Ishikawa (cell line): ENCODE measurements around the gene ADAM30.
A peak's percentile ranks its signal among the peaks of the same experiment; 100 is the strongest.

Source experiments
- CEBPB ChIP-seq: IDR thresholded peaks from 2 replicates; pipeline ENCODE4 v1.6.1; 2012
- CREB1 ChIP-seq: IDR thresholded peaks from 2 replicates; pipeline ENCODE4 v1.6.1; 2012; ENCODE audit warnings: low read depth
- EGR1 ChIP-seq: IDR thresholded peaks from 2 replicates; pipeline ENCODE4 v1.6.1; 2012
- EP300 ChIP-seq: IDR thresholded peaks from 2 replicates; pipeline ENCODE4 v1.6.1; 2012; ENCODE audit warnings: borderline replicate concordance
- FOXM1 ChIP-seq: IDR thresholded peaks from 2 replicates; pipeline ENCODE4 v1.6.1; 2012; ENCODE audit warnings: low read depth, borderline replicate concordance
- NFIC ChIP-seq: IDR thresholded peaks from 2 replicates; pipeline ENCODE4 v1.6.1; 2012
- RAD21 ChIP-seq: IDR thresholded peaks from 2 replicates; pipeline ENCODE4 v1.6.1; 2012; ENCODE audit warnings: low read depth
- REST ChIP-seq: IDR thresholded peaks from 2 replicates; pipeline ENCODE4 v1.6.1; 2012; ENCODE audit warnings: low read depth, mild to moderate bottlenecking
- TAF1 ChIP-seq: IDR thresholded peaks from 2 replicates; pipeline ENCODE4 v1.6.1; 2012; ENCODE audit warnings: low read depth, mild to moderate bottlenecking
- TCF12 ChIP-seq: IDR thresholded peaks from 2 replicates; pipeline ENCODE4 v1.6.1; 2012; ENCODE audit warnings: low read depth
- TEAD4 ChIP-seq: IDR thresholded peaks from 2 replicates; pipeline ENCODE4 v1.6.1; 2012
- YY1 ChIP-seq: IDR thresholded peaks from 2 replicates; pipeline ENCODE4 v1.6.1; 2012; ENCODE audit warnings: low read depth
- ZBTB7A ChIP-seq: IDR thresholded peaks from 2 replicates; pipeline ENCODE4 v1.6.1; 2012; ENCODE audit warnings: low read depth
- TF ChIP-seq, protein P1 (sequence below): IDR thresholded peaks from 2 replicates; pipeline ENCODE4 v1.6.1; 2012
- TF ChIP-seq, protein P2 (sequence below): IDR thresholded peaks from 2 replicates; pipeline ENCODE4 v1.6.1; 2012

Gene ADAM30

GRCh38 chr1:119879510-119880434 is 16.5 kb downstream of the ADAM30 start:
- no peak for TF ChIP-seq NFIC

DNA sequence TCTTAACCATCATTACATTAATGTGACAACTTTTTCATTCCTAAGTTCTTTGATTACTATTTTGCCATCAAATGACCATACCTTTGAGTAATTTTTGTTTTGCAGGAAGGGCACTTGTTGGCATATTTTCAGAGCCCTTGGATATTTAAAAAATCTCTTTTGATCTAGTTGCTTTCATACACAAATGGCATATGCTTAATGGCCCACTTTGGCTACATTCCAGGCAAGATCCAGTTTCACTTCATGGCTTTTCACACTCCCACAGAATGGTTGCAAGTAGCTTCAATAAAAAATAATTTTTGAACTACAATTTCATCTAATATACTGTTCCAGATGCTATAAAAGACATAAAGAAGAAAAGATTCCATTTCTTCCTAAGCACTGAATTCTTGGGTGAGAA is 18.1 kb downstream of the ADAM30 start:
- TF ChIP-seq NFIC (peak; percentile 45), TCF12 (no peak)

- TF ChIP-seq, protein P1, sequence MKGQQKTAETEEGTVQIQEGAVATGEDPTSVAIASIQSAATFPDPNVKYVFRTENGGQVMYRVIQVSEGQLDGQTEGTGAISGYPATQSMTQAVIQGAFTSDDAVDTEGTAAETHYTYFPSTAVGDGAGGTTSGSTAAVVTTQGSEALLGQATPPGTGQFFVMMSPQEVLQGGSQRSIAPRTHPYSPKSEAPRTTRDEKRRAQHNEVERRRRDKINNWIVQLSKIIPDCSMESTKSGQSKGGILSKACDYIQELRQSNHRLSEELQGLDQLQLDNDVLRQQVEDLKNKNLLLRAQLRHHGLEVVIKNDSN, result no peak
- no peak for TF ChIP-seq FOXM1
- TF ChIP-seq, protein P2, sequence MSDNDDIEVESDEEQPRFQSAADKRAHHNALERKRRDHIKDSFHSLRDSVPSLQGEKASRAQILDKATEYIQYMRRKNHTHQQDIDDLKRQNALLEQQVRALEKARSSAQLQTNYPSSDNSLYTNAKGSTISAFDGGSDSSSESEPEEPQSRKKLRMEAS, result no peak
- no peak for TF ChIP-seq CEBPB
- TF ChIP-seq TEAD4, result no peak
- no peak for TF ChIP-seq REST
- no peak for TF ChIP-seq YY1
- TF ChIP-seq NFIC, result no peak
- TF ChIP-seq TCF12, result no peak
- no peak for TF ChIP-seq TAF1
- TF ChIP-seq CREB1, result no peak
- TF ChIP-seq EP300, result no peak
- no peak for TF ChIP-seq RAD21
- no peak for TF ChIP-seq ZBTB7A
- no peak for TF ChIP-seq EGR1
Measured at GRCh38 chr1:119874186-119874585, 22.1 kb downstream of the ADAM30 start.

- no peak for TF ChIP-seq CREB1
- TF ChIP-seq NFIC, result no peak
- no peak for TF ChIP-seq EP300
Measured at GRCh38 chr1:119873135-119874015, 22.9 kb downstream of the ADAM30 start.

DNA sequence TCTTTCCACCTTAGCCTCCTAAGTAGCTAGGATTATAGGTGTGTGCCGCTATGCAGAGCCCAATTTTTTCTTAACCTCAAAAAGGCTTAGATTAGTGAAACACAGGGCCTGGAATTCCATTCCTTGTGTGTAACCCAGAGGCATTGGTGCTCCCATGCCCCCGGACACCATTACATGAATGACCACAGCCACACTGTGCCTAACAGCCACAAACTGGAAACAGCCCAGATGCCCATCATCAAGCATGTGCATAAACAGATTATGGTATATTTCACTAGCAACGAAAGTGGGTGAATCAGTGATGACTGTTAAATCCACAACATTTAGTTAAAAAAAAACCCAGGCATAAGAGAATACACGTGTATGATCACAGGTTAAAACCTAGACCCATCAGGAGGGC is 24.4 kb downstream of the ADAM30 start:
- TF ChIP-seq CEBPB, result no peak
- TF ChIP-seq CREB1, result no peak
- TF ChIP-seq, protein P2, result no peak
- TF ChIP-seq NFIC, result no peak
- no peak for TF ChIP-seq TEAD4
- no peak for TF ChIP-seq EGR1
- TF ChIP-seq EP300, result no peak
- no peak for TF ChIP-seq TAF1
- TF ChIP-seq, protein P1, result no peak
- no peak for TF ChIP-seq RAD21
- TF ChIP-seq TCF12, result no peak

DNA sequence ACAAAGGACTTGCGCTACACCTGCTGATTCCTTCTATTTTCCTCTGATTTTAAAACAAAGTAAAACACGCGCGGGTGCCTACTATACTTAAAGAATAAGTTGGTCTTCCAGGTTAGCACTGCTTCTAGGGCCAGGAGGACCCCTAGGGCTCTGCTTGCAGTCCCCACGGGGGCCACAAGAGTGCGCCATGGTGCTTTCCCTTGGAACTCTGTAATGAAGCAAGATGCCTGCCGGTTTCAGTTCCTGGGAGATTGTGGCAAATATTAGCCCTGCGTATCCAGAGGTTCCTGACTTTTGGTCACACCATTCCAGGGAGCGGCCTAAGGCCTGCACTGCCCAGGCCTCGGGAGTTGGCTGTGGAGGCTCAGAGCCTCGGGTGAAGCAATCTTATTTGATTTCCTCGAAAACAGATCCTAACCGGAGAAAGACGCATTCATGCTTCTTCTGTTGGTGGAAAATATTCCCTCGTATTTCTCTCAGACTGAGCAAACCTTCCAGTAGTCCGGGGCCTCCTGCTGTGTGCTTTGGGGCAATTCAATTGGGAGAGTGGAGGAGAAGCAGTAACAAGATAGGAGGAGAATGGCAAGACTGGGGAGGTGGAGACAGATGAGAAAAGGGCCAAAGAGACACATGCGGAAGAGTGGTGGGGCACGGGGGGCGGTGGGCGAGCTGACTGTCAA is 25.3 kb downstream of the ADAM30 start:
- peak; percentile 94 for TF ChIP-seq RAD21
- 0 out of 2 replicates have a peak, but pooled peaks have one; percentile 46 for TF ChIP-seq YY1
- TF ChIP-seq, protein P2, result no peak
- peak; percentile 61; the same call in 1 of the 2 replicates for TF ChIP-seq CEBPB
- no peak for TF ChIP-seq EP300

DNA sequence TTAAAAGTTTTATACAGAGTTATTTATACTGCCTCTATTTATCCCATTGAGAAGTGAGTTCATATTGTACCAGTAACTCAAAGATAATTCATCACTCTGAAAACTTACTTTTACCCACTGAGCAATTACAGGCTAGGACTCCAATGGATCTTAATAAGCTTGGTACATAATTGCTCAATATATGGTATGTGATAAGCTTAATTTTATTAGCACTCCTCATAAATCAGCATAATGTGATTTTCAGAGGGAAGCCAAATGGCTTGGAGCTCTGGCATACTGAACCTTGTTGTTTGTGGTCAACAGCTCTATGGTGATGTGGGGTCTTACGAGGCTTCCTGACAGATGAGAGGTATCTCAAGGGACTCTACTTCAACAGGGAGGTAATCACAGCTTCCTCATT is 26.3 kb downstream of the ADAM30 start:
- TF ChIP-seq REST (no peak), FOXM1 (no peak), ZBTB7A (no peak), TCF12 (no peak), EGR1 (no peak), YY1 (no peak), NFIC (no peak), EP300 (no peak), CREB1 (no peak), CEBPB (no peak), TEAD4 (no peak), TAF1 (no peak)
- TF ChIP-seq, protein P1, result no peak
- TF ChIP-seq, protein P2, result no peak
